Transverse colon (tissue), 4 donors: ENCODE measurements around the gene ALG9. TPM values are rescaled to one million over a fixed set of nuclear protein-coding genes. Genes with fewer than 3 reads are reported as not detected.

ENCODE experiments used
- DNase-seq: peaks from one replicate; pipeline ENCODE4 v3.0.0-alpha.2; 2019
- H3K27ac ChIP-seq, 4 donors: fragments of 200-600 bp; sonication (generic); 2 replicates each; pipeline ENCODE4 v1.5.1; 2016 to 2018; ENCODE audit warnings: inconsistent platforms in 4 of 4
- H3K27me3 ChIP-seq: fragments of 200-600 bp; sonication (generic); 2 replicates; pipeline ENCODE4 v1.5.1; 2017; ENCODE audit warnings: inconsistent platforms
- H3K36me3 ChIP-seq, 4 donors: fragments of 200-600 bp; sonication (generic); 2 replicates each; pipeline ENCODE4 v1.5.1; 2017 to 2019; ENCODE audit warnings: inconsistent platforms in 4 of 4
- H3K4me1 ChIP-seq, 4 donors: fragments of 200-600 bp; sonication (generic); 2 replicates each; pipeline ENCODE4 v1.5.1; 2017 to 2020; ENCODE audit warnings: inconsistent platforms in 4 of 4
- H3K4me3 ChIP-seq, 4 donors: fragments of 200-600 bp; sonication (generic); 1 replicate in 1 of 4; 2 replicates in 3 of 4; pipeline versions ENCODE4 v1.5.1 to v1.6.1; 2017 to 2019; ENCODE audit warnings: inconsistent platforms in 4 of 4
- H3K9me3 ChIP-seq, 2 donors: fragments of 200-600 bp; sonication (generic); 2 replicates each; pipeline ENCODE4 v1.5.1; 2017 to 2019; ENCODE audit warnings: inconsistent platforms in 2 of 2
- EP300 ChIP-seq: sonication (generic); formaldehyde crosslinking; IDR thresholded peaks from one replicate; pipeline ENCODE4 v1.6.1; 2017; ENCODE audit warnings: antibody characterized with exemption, low read depth
- POLR2A ChIP-seq: fragments of 450-650 bp; IDR thresholded peaks from one replicate; pipeline ENCODE4 v1.6.1; 2016; ENCODE audit warnings: antibody characterized with exemption, mild to moderate bottlenecking, moderate library complexity
- POLR2AphosphoS5 ChIP-seq, 3 donors: sonication (generic); formaldehyde crosslinking; IDR thresholded peaks; one replicate each; pipeline ENCODE4 v1.6.1; 2016; ENCODE audit warnings: antibody characterized with exemption in 3 of 3
- WGBS, 2 donors: methylation state at CpG; one replicate each; pipeline ENCODE4 v1.1.5; 2018; ENCODE audit warnings: low coverage in 1 of 2; 5-methylcytosine and 5-hydroxymethylcytosine counted together
- in situ Hi-C, 4 donors: fragments of 200-750 bp; cut with MboI; loops; one replicate each; pipeline versions ENCODE4 v1.15.0 to v1.15.1; 2017; ENCODE audit warnings: low sequenced_read_pairs in 3 of 4, low pct_ligation_motif_present in 1 of 4, low pct_unique_long_range_greater_than_20kb in 1 of 4
- intact Hi-C: fragments of 100-400 bp; cut with DNase I; formaldehyde crosslinking; loops from one replicate; pipeline ENCODE4 v1.15.1; 2023; ENCODE audit warnings: low total_unique reads
- total RNA-seq, 4 donors: library from RNA; depleted of rRNA; stranded (reverse); fragments of >200 nt; gene quantifications; one replicate each; pipeline ENCODE4 v1.1.0, GENCODE V29; 2016
- TF ChIP-seq, protein P1 (sequence below), 5 experiments: fragments of 200-600 bp in 3 of 5; fragments of 450-650 bp in 2 of 5; sonication (generic) in 3 of 5; IDR thresholded peaks; 1 replicate in 2 of 5; 2 replicates in 3 of 5; pipeline ENCODE4 v1.5.1; 2016 to 2017; ENCODE audit warnings: antibody characterized with exemption in 5 of 5, inconsistent platforms in 3 of 5, mild to moderate bottlenecking in 2 of 5, moderate library complexity in 1 of 5

ALG9 gene
- total RNA-seq, 4 donors from 2014 or later = 18.4 to 51.1 (median 35.0) TPM

DNA sequence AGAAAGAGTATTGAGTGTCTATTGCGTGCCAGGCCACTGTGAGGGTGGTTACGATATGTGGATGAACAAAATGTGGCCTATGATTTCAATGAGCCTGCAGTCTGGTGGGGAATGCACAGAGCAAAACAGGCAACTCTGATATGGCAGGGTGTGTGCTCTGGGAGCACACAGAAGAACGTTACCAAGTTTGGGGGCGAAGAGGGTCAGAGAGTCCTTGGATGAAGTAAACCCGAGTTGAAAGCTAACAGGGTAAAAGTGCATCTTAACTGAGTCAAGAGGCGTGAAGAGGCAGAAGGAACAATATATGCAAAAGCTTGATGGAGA, 8.2 kb upstream of the ALG9 start:
- H3K4me1 ChIP-seq = peaks cover 6 to 16% (median 9%) of the 10 kb centered on the region in 4 donors
- no peaks in the 10 kb centered on the region for H3K36me3 ChIP-seq
- peak overlapping the region; percentile 88 to 96 (median 92) for H3K27ac ChIP-seq
- TF ChIP-seq POLR2AphosphoS5 (IDR thresholded peaks at IDR 0.05) = no peak
- TF ChIP-seq POLR2A = no peak
- TF ChIP-seq, protein P1, sequence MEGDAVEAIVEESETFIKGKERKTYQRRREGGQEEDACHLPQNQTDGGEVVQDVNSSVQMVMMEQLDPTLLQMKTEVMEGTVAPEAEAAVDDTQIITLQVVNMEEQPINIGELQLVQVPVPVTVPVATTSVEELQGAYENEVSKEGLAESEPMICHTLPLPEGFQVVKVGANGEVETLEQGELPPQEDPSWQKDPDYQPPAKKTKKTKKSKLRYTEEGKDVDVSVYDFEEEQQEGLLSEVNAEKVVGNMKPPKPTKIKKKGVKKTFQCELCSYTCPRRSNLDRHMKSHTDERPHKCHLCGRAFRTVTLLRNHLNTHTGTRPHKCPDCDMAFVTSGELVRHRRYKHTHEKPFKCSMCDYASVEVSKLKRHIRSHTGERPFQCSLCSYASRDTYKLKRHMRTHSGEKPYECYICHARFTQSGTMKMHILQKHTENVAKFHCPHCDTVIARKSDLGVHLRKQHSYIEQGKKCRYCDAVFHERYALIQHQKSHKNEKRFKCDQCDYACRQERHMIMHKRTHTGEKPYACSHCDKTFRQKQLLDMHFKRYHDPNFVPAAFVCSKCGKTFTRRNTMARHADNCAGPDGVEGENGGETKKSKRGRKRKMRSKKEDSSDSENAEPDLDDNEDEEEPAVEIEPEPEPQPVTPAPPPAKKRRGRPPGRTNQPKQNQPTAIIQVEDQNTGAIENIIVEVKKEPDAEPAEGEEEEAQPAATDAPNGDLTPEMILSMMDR (IDR thresholded peaks at IDR 0.05) = no peak
- no peak for TF ChIP-seq EP300
- WGBS, 2 donors = 39 to 86% methylated on average over 1 to 6 of the region's 6 CpGs
- intact Hi-C loops (loop anchor here (5.0 kb wide), 1 partner anchor 98 kb away; no protein-coding TSS in a partner anchor), in situ Hi-C loops (loop anchor here in 2 of 4 donors (10.0 kb wide), 3 partner anchors 45 to 205 kb away; partner anchors contain the start of genes SDHD (in 1 of the 2) and TIMM8B (in 1 of the 2))
- H3K9me3 ChIP-seq = no peaks in the 10 kb centered on the region
- no peaks in the 10 kb centered on the region for H3K27me3 ChIP-seq
- peak overlapping the region; percentile 42 to 58 (median 48) for H3K4me3 ChIP-seq
- DNase-seq = no peak

DNA sequence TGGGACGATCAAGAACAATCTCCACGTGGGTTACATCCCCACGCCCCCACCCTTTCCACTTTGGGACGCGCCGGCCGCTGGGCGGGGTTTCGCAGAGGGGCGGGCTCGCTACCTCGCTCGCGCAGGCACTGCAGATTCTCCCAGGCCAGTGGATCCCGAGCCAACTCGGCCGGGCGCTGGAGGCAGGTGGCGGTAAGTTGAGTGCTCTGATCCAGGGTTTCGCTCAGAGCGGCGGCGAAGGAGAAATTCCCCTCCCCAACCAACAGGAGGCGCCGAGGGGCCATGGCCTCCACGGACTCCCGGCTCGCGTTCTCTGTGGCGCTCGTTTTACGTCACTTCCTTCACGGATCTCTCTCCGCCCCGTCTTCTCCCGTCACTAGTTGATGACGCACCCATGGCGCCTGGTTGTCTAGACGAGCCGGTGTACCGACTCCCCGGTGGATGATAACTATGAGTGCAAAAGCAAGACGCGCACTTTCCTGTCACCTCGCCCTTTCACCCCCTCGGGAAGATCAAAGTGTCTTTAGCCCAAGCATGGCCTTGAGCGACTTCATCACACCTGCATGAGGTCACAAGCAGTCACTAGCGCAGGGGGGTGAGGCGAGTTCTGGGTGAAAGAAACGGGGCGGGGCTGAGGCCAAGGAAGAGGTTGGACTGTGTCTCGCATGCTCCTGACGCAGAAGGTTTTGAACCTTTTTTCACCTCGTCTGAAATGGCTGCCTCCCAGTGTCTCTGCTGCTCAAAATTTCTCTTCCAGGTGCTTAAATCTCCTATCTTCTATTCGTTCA, 7.7 kb upstream of the ALG9 start, which contains the start of the genes CFAP68 and FDXACB1:
CFAP68 (plus strand) TSS at position 693 of the 788 bp plus-strand sequence; CDS start at position 713, 20 bp downstream.
FDXACB1 (minus strand) TSS at position 317 of the 788 bp plus-strand sequence; CDS start at position 284, 33 bp downstream.
- 1% methylated on average over 52 of the region's 55 CpGs; no CpG with 5 or more reads in 1 of the 2 donors for WGBS, 2 donors
- in situ Hi-C loops = loop anchor here in 2 of 4 donors (10.0 kb wide), 3 partner anchors 46 to 206 kb away; partner anchors contain the start of genes SDHD (in 1 of the 2) and TIMM8B (in 1 of the 2)

DNA sequence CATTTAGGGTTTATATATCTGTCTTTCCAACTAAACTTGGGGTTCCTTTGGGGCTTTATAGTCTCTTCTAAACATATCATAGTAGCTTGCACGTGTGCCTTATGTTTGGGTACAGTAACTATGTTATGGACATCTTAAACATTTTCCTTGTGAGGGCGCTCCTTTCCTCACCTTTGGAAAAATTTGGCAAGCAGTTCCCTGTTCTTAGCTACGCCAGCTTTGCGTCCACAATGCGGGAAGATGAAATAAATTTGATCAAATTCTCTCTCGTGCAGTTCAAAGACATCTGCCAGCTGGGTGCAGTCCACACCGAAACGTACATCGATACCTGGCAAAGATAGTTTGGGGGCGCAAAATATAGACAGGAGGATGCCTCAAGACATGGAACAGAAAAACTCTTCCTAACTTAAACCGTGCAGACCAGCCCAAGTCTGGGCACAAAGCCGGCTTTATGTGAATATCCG, 7.0 kb upstream of the ALG9 start:
- H3K27ac ChIP-seq = peak overlapping the region; percentile 88 to 96 (median 92)
- in situ Hi-C loops = loop anchor here in 2 of 4 donors (10.0 kb wide), 3 partner anchors 46 to 206 kb away; partner anchors contain the start of genes SDHD (in 1 of the 2) and TIMM8B (in 1 of the 2)
- WGBS, 2 donors = 0 to 1% methylated on average over 2 to 13 of the region's 13 CpGs
- TF ChIP-seq EP300 (no peak), POLR2A (no peak), POLR2AphosphoS5 (IDR thresholded peaks at IDR 0.05) (no peak)
- TF ChIP-seq, protein P1 (IDR thresholded peaks at IDR 0.05) = no peak
- no peak for DNase-seq
- intact Hi-C loops = loop anchor here (5.0 kb wide), 1 partner anchor 99 kb away; no protein-coding TSS in a partner anchor
- H3K9me3 ChIP-seq = no peaks in the 10 kb centered on the region
- H3K4me1 ChIP-seq = peaks cover 6 to 16% (median 9%) of the 10 kb centered on the region in 4 donors
- H3K36me3 ChIP-seq = no peaks in the 10 kb centered on the region
- H3K4me3 ChIP-seq = peak overlapping the region; percentile 48 to 58 (median 49)
- no peaks in the 10 kb centered on the region for H3K27me3 ChIP-seq

More for the DNA sequence above, 7.7 kb upstream of the ALG9 start, which contains the start of the genes CFAP68 and FDXACB1:
- TF ChIP-seq POLR2A (peak; percentile 51), POLR2AphosphoS5 (IDR thresholded peaks at IDR 0.05) (peak; percentile 33 to 80 (median 71)), EP300 (peak; percentile 21)
- TF ChIP-seq, protein P1 (IDR thresholded peaks at IDR 0.05) = peak; percentile 94 to 99 (median 98)
- H3K9me3 ChIP-seq = no peaks in the 10 kb centered on the region
- H3K4me3 ChIP-seq = peak within 1 kb of the TSS; percentile 48 to 58 (median 49)
- no peaks in the 10 kb centered on the region for H3K36me3 ChIP-seq
- peak within 1 kb of the TSS; percentile 88 to 96 (median 92) for H3K27ac ChIP-seq
- peaks cover 6 to 16% (median 9%) of the 10 kb centered on the region in 4 donors for H3K4me1 ChIP-seq
- intact Hi-C loops = loop anchor here (5.0 kb wide), 1 partner anchor 98 kb away; no protein-coding TSS in a partner anchor
- H3K27me3 ChIP-seq = no peaks in the 10 kb centered on the region
- DNase-seq = peak; percentile 97
